HFF-Myc (cell line): ENCODE measurements around the gene AFDN.

Experiments
- DNase-seq: peaks from one replicate; pipeline ENCODE4 v3.0.0-alpha.2; 2011; ENCODE audit warnings: low read depth; ENCODE audit errors: extremely low read depth
- H3K4me3 ChIP-seq: replicated peaks from 2 replicates; pipeline ENCODE4 v1.5.1; 2011; ENCODE audit warnings: low read depth, mild to moderate bottlenecking, control low read depth, low read length
- TF ChIP-seq, protein P1 (sequence below): IDR thresholded peaks from 2 replicates; pipeline ENCODE4 v1.5.1; 2012; ENCODE audit warnings: mild to moderate bottlenecking, low read depth, low read length, control low read depth; ENCODE audit errors: missing control alignments

The AFDN gene

GRCh38 chr6:167912494-167912893 lies 85.8 kb downstream of the AFDN start:
- H3K4me3 ChIP-seq: no peak overlapping the region
- no peak for DNase-seq
- TF ChIP-seq, protein P1, sequence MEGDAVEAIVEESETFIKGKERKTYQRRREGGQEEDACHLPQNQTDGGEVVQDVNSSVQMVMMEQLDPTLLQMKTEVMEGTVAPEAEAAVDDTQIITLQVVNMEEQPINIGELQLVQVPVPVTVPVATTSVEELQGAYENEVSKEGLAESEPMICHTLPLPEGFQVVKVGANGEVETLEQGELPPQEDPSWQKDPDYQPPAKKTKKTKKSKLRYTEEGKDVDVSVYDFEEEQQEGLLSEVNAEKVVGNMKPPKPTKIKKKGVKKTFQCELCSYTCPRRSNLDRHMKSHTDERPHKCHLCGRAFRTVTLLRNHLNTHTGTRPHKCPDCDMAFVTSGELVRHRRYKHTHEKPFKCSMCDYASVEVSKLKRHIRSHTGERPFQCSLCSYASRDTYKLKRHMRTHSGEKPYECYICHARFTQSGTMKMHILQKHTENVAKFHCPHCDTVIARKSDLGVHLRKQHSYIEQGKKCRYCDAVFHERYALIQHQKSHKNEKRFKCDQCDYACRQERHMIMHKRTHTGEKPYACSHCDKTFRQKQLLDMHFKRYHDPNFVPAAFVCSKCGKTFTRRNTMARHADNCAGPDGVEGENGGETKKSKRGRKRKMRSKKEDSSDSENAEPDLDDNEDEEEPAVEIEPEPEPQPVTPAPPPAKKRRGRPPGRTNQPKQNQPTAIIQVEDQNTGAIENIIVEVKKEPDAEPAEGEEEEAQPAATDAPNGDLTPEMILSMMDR: no peak

GRCh38 chr6:167913699-167914098 lies 87.0 kb downstream of the AFDN start:
- DNase-seq: no peak
- TF ChIP-seq, protein P1: no peak
- no peak overlapping the region for H3K4me3 ChIP-seq

DNA sequence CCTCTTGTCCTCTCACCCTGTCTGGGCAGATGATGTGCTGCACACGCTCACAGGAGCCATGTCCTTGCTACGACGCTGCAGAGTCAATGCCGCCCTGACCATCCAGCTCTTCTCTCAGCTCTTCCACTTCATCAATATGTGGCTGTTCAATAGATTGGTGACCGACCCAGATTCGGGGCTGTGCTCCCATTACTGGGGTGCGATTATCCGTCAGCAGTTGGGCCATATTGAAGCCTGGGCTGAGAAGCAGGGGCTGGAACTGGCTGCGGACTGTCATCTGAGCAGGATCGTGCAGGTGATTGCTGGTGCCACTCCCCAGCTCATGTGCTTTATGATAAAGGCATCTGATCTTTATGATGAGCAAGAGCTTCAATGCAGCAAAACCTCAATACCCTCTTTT lies 88.4 kb downstream of the AFDN start:
- H3K4me3 ChIP-seq: no peak overlapping the region
- DNase-seq: no peak
- TF ChIP-seq, protein P1: no peak

- H3K4me3 ChIP-seq: no peak overlapping the region
- DNase-seq: no peak
- TF ChIP-seq, protein P1: no peak
Measured at GRCh38 chr6:167917551-167918154, 90.9 kb downstream of the AFDN start.

GRCh38 chr6:167918548-167919278 lies 92.0 kb downstream of the AFDN start:
- TF ChIP-seq, protein P1: no peak
- no peak for DNase-seq
- H3K4me3 ChIP-seq: no peak overlapping the region

GRCh38 chr6:167919349-167919748 lies 92.6 kb downstream of the AFDN start:
- H3K4me3 ChIP-seq: no peak overlapping the region
- TF ChIP-seq, protein P1: no peak
- no peak for DNase-seq
